GM23338 (cell line): ENCODE data around the gene CLPX. TPM values are rescaled to one million over a fixed set of nuclear protein-coding genes. Genes with fewer than 3 reads are reported as not detected.

Experiments used
- ATAC-seq: fragments of 200-7000 bp; cut with Tn5 transposase; 3 replicates; pipeline ENCODE4 v1.9.1; 2020
- DNase-seq: peaks from one replicate; pipeline ENCODE4 v3.0.0-alpha.2; 2015; ENCODE audit warnings: low spot score
- H2AFZ ChIP-seq: fragments of 200-600 bp; sonication (generic); 2 replicates; pipeline ENCODE4 v1.8.0; 2016; ENCODE audit warnings: antibody characterized with exemption, mild to moderate bottlenecking, moderate library complexity
- H3F3A ChIP-seq: fragments of 200-600 bp; sonication (generic); replicated peaks from 2 replicates; pipeline ENCODE4 v1.8.0; 2017; ENCODE audit warnings: antibody characterized with exemption, mixed run types, low read depth
- H3K27ac ChIP-seq: fragments of 200-600 bp; sonication (generic); 2 replicates; pipeline ENCODE4 v1.6.1; 2016; ENCODE audit warnings: low read depth
- H3K27me3 ChIP-seq: fragments of 200-600 bp; sonication (generic); 2 replicates; pipeline ENCODE4 v1.8.0; 2016; ENCODE audit warnings: mild to moderate bottlenecking, mixed run types, moderate library complexity; ENCODE audit not compliant: insufficient read depth
- H3K36me3 ChIP-seq: fragments of 200-600 bp; sonication (generic); 2 replicates; pipeline ENCODE4 v1.8.0; 2016; ENCODE audit warnings: mild to moderate bottlenecking; ENCODE audit not compliant: insufficient read depth
- H3K4me1 ChIP-seq: fragments of 200-600 bp; sonication (generic); 2 replicates; pipeline ENCODE4 v1.8.0; 2016; ENCODE audit warnings: mild to moderate bottlenecking, moderate library complexity; ENCODE audit not compliant: insufficient read depth
- H3K4me2 ChIP-seq: fragments of 200-600 bp; sonication (generic); 2 replicates; pipeline ENCODE4 v1.7.1; 2017; ENCODE audit warnings: mixed run types
- H3K4me3 ChIP-seq: fragments of 200-600 bp; sonication (generic); 2 replicates; pipeline ENCODE4 v1.6.1; 2016; ENCODE audit warnings: mixed run types
- H3K79me2 ChIP-seq: fragments of 200-600 bp; sonication (generic); replicated peaks from 2 replicates; pipeline ENCODE4 v1.8.0; 2017; ENCODE audit warnings: mild to moderate bottlenecking; ENCODE audit not compliant: insufficient read depth
- H3K9me2 ChIP-seq: fragments of 200-600 bp; sonication (generic); 2 replicates; pipeline ENCODE4 v1.8.0; 2017; ENCODE audit not compliant: insufficient read depth
- H4K20me1 ChIP-seq: fragments of 200-600 bp; sonication (generic); replicated peaks from 2 replicates; pipeline ENCODE4 v1.8.0; 2017; ENCODE audit warnings: mild to moderate bottlenecking; ENCODE audit not compliant: insufficient read depth
- H3K27ac Mint-ChIP-seq: 2 replicates; pipeline ENCODE4 v1.8.0; 2020; ENCODE audit warnings: inconsistent platforms, mild to moderate bottlenecking, moderate library complexity, mixed read lengths
- H3K27me3 Mint-ChIP-seq: 3 replicates; pipeline ENCODE4 v1.8.0; 2022; ENCODE audit warnings: low read depth, mild to moderate bottlenecking, moderate library complexity, mixed read lengths, inconsistent platforms; ENCODE audit not compliant: insufficient read depth, poor library complexity
- H3K36me3 Mint-ChIP-seq: 3 replicates; pipeline ENCODE4 v1.8.0; 2021; ENCODE audit warnings: low read depth, mild to moderate bottlenecking, inconsistent platforms, moderate library complexity, mixed read lengths
- H3K4me1 Mint-ChIP-seq: 3 replicates; pipeline ENCODE4 v1.8.0; 2020; ENCODE audit warnings: mild to moderate bottlenecking, inconsistent platforms, mixed read lengths
- H3K4me3 Mint-ChIP-seq: 3 replicates; pipeline ENCODE4 v1.8.0; 2021; ENCODE audit warnings: moderate library complexity, mild to moderate bottlenecking, inconsistent platforms, mixed read lengths
- H3K9me3 Mint-ChIP-seq: 3 replicates; pipeline ENCODE4 v1.8.0; 2020; ENCODE audit warnings: moderate library complexity, mild to moderate bottlenecking, inconsistent platforms, mixed read lengths
- CREB1 ChIP-seq: fragments of 250-450 bp; sonication (Bioruptor Pico); IDR thresholded peaks from 2 replicates; pipeline ENCODE4 v1.5.0; 2020; ENCODE audit warnings: low read depth, mild to moderate bottlenecking, moderate library complexity
- ETS1 ChIP-seq: IDR thresholded peaks from 2 replicates; pipeline ENCODE4 v1.6.1; 2016; ENCODE audit warnings: antibody characterized with exemption
- POLR2AphosphoS5 ChIP-seq: IDR thresholded peaks from 2 replicates; pipeline ENCODE4 v1.6.1; 2016; ENCODE audit warnings: antibody characterized with exemption, low read depth
- STAT1 ChIP-seq: IDR thresholded peaks from one replicate; pipeline ENCODE4 v1.6.1; 2016; ENCODE audit warnings: antibody characterized with exemption; ENCODE audit not compliant: unreplicated experiment
- ZNF114 ChIP-seq: fragments of 250-450 bp; sonication (Bioruptor Pico); IDR thresholded peaks from 2 replicates; pipeline ENCODE4 v1.5.0; 2020; ENCODE audit warnings: mild to moderate bottlenecking, moderate library complexity
- ZNF462 ChIP-seq: fragments of 250-450 bp; sonication (Bioruptor Pico); IDR thresholded peaks from 2 replicates; pipeline ENCODE4 v1.5.0; 2020; ENCODE audit warnings: mild to moderate bottlenecking, moderate library complexity
- polyA plus RNA-seq: library from polyadenylated mRNA; unstranded; fragments of >200 nt; fragmentation: Nextera tagmentation; extraction: Ambion mirVana; gene quantifications from 2 replicates; pipeline ENCODE4 v1.2.1, GENCODE V29; 2016
- total RNA-seq: library from RNA; depleted of rRNA; stranded (reverse); fragments of >200 nt; shearing (Covaris generic); gene quantifications from 2 replicates; pipeline ENCODE4 v1.2.3, GENCODE V29; 2014

CLPX gene
- total and polyA plus RNA-seq, 2 experiments from 2014 or later = 18.9 to 40.6 TPM

- TF ChIP-seq ZNF462 = no peak
- TF ChIP-seq STAT1 = no peak
Measured at GRCh38 chr15:65134538-65134937, 50.6 kb downstream of the CLPX start (continued).

- Mint-ChIP-seq H3K4me1 (peaks cover 14% of the 10 kb centered on the region), H3K27me3 (peaks cover 12% of the 10 kb centered on the region), H3K27ac (peak within 1 kb of the TSS; percentile 95), H3K9me3 (peaks cover 35% of the 10 kb centered on the region), H3K4me3 (peak within 1 kb of the TSS; percentile 95), H3K36me3 (peaks cover 39% of the 10 kb centered on the region)
- Histone ChIP-seq H3K27ac (peak within 1 kb of the TSS; percentile 83; the same call in 1 of the 2 replicates), H4K20me1 (peaks cover 6% of the 10 kb centered on the region; the same call in 1 of the 2 replicates), H3K79me2 (peaks cover 19% of the 10 kb centered on the region), H3K4me2 (peak within 1 kb of the TSS; percentile 99), H3F3A (0 out of 2 replicates have a peak, but pooled peaks cover 3% of the 10 kb centered on the region), H3K4me3 (peak within 1 kb of the TSS; percentile 61), H3K4me1 (peaks cover 4% of the 10 kb centered on the region), H3K36me3 (peaks cover 2% of the 10 kb centered on the region; the same call in 1 of the 2 replicates), H3K27me3 (no peaks in the 10 kb centered on the region), H2AFZ (peak within 1 kb of the TSS; percentile 91), H3K9me2 (no peaks in the 10 kb centered on the region)
- DNase-seq (peak; percentile 96), ATAC-seq (peak; percentile 79)
- peak; percentile 96 for TF ChIP-seq CREB1 (CRISPR knock-in tag)
- TF ChIP-seq ETS1 = peak; percentile 80
- peak; percentile 91; the same call in 1 of the 2 replicates for TF ChIP-seq POLR2AphosphoS5
- no peak for TF ChIP-seq ZNF114 (CRISPR knock-in tag)
Measured at GRCh38 chr15:65133548-65134200, 51.5 kb downstream of the CLPX start, which contains the start of gene PDCD7. Gene PDCD7, minus strand, starts transcription at chr15:65133808. Its CDS starts 27 bp downstream, at chr15:65133781.
